ENCODE results near the gene TP53BP1. TPM values are rescaled to one million over a fixed set of nuclear protein-coding genes. Genes with fewer than 3 reads are reported as not detected.

TP53BP1 gene
- total and polyA plus RNA-seq, 2 donors = 17.5 to 29.8 TPM

DNA sequence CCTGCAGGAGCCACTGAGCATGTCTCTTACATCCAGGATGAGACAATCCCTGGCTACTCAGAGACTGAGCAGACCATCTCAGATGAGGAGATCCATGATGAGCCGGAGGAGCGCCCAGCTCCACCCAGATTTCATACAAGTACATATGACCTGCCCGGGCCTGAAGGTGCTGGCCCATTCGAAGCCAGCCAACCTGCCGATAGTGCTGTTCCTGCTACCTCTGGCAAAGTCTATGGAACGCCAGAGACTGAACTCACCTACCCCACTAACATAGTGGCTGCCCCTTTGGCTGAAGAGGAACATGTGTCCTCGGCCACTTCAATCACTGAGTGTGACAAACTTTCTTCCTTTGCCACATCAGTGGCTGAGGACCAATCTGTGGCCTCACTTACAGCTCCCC, 30.7 kb upstream of the TP53BP1 start:
- peaks cover 67 to 74% of the 10 kb centered on the region in 2 donors for H3K36me3 ChIP-seq (ENCODE audit: control insufficient read depth in 2 of 2, insufficient read depth in 2 of 2, low read length in 1 of 2)
- H3K27ac ChIP-seq (ENCODE audit: low read depth in 1 of 2, low read length in 1 of 2) = no peak overlapping the region
- H3K4me3 ChIP-seq (ENCODE audit: low read length in 2 of 2) = no peak overlapping the region
- H3K27me3 ChIP-seq (ENCODE audit: control insufficient read depth in 2 of 2, insufficient read depth in 1 of 2, low read length in 1 of 2) = no peaks in the 10 kb centered on the region
- peaks cover 0 to 3% of the 10 kb centered on the region in 2 donors for H3K9me3 ChIP-seq (ENCODE audit: control insufficient read depth in 2 of 2, insufficient read depth in 1 of 2, low read length in 1 of 2)
- H3K4me1 ChIP-seq (ENCODE audit: control insufficient read depth in 2 of 2, insufficient read depth in 2 of 2, low read length in 2 of 2) = peaks cover 13 to 37% of the 10 kb centered on the region in 2 donors
- no peak for DNase-seq (ENCODE audit: low read depth in 6 of 9, low spot score in 9 of 9)
- 90% methylated on average over 7 of the region's 7 CpGs for whole genome bisulfite sequencing

DNA sequence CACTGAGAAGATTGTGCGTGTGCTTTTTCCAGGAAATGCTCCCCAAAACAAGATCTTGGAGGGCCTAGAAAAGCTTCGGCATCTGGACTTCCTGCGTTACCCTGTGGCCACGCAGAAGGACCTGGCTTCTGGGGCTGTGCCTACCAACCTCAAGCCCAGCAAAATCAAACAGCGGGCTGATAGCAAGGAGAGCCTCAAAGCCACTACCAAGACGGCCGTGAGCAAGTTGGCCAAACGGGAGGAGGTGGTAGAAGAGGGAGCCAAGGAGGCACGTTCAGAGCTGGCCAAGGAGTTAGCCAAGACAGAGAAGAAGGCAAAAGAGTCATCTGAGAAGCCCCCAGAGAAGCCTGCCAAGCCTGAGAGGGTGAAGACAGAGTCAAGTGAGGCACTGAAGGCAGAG, 29.3 kb upstream of the TP53BP1 start:
- Histone ChIP-seq H3K9me3 (ENCODE audit: control insufficient read depth in 2 of 2, insufficient read depth in 1 of 2, low read length in 1 of 2) (peaks cover 0 to 3% of the 10 kb centered on the region in 2 donors), H3K27ac (ENCODE audit: low read depth in 1 of 2, low read length in 1 of 2) (no peak overlapping the region), H3K4me1 (ENCODE audit: control insufficient read depth in 2 of 2, insufficient read depth in 2 of 2, low read length in 2 of 2) (peaks cover 13 to 46% of the 10 kb centered on the region in 2 donors), H3K36me3 (ENCODE audit: control insufficient read depth in 2 of 2, insufficient read depth in 2 of 2, low read length in 1 of 2) (peaks cover 59 to 60% of the 10 kb centered on the region in 2 donors), H3K27me3 (ENCODE audit: control insufficient read depth in 2 of 2, insufficient read depth in 1 of 2, low read length in 1 of 2) (no peaks in the 10 kb centered on the region), H3K4me3 (ENCODE audit: low read length in 2 of 2) (no peak overlapping the region)
- DNase-seq (ENCODE audit: low read depth in 6 of 9, low spot score in 9 of 9) = no peak
- WGBS = 93% methylated on average over 9 of the region's 9 CpGs

DNA sequence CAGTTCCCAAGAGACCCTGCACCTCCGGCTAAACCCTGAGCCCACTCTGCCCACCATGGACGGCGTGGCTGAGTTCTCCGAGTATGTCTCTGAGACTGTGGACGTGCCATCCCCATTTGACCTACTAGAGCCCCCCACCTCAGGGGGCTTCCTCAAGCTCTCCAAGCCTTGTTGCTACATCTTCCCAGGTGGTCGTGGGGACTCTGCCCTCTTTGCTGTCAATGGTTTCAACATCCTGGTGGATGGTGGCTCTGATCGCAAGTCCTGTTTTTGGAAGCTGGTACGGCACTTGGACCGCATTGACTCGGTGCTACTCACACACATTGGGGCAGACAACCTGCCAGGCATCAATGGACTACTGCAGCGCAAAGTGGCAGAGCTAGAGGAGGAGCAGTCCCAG, 28.5 kb upstream of the TP53BP1 start:
- H3K4me3 ChIP-seq (ENCODE audit: low read length in 2 of 2) = no peak overlapping the region
- WGBS = 97% methylated on average over 11 of the region's 11 CpGs
- peaks cover 52 to 53% of the 10 kb centered on the region in 2 donors for H3K36me3 ChIP-seq (ENCODE audit: control insufficient read depth in 2 of 2, insufficient read depth in 2 of 2, low read length in 1 of 2)
- peaks cover 22 to 54% of the 10 kb centered on the region in 2 donors for H3K4me1 ChIP-seq (ENCODE audit: control insufficient read depth in 2 of 2, insufficient read depth in 2 of 2, low read length in 2 of 2)
- H3K9me3 ChIP-seq (ENCODE audit: control insufficient read depth in 2 of 2, insufficient read depth in 1 of 2, low read length in 1 of 2) = peaks cover 0 to 3% of the 10 kb centered on the region in 2 donors
- no peak for DNase-seq (ENCODE audit: low read depth in 6 of 9, low spot score in 9 of 9)
- no peak overlapping the region for H3K27ac ChIP-seq (ENCODE audit: low read depth in 1 of 2, low read length in 1 of 2)
- H3K27me3 ChIP-seq (ENCODE audit: control insufficient read depth in 2 of 2, insufficient read depth in 1 of 2, low read length in 1 of 2) = no peaks in the 10 kb centered on the region

DNA sequence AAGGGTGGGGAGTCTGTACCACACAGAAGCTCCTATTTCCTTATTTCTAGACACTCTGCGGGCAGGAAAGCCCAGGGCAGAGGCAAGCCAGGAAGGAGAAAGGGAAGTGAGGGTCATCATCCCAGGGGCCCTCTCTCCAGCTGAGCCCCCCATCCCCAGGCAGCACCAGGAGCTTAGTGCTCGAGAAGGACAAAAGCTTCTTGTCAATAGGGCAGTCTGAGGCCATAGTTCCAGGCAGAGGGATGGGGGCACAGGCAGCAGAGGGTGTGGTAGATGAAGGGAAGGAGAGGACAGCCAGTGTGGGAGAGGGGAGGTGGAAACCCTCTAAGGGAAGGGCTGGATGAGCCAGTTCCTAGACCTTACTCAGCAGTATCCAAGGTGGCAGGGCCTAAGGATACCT, 27.2 kb upstream of the TP53BP1 start:
- Histone ChIP-seq H3K4me1 (ENCODE audit: control insufficient read depth in 2 of 2, insufficient read depth in 2 of 2, low read length in 2 of 2) (peaks cover 34 to 63% of the 10 kb centered on the region in 2 donors), H3K36me3 (ENCODE audit: control insufficient read depth in 2 of 2, insufficient read depth in 2 of 2, low read length in 1 of 2) (peaks cover 41% of the 10 kb centered on the region in 2 donors), H3K27me3 (ENCODE audit: control insufficient read depth in 2 of 2, insufficient read depth in 1 of 2, low read length in 1 of 2) (no peaks in the 10 kb centered on the region), H3K9me3 (ENCODE audit: control insufficient read depth in 2 of 2, insufficient read depth in 1 of 2, low read length in 1 of 2) (peaks cover 0 to 3% of the 10 kb centered on the region in 2 donors), H3K27ac (ENCODE audit: low read depth in 1 of 2, low read length in 1 of 2) (no peak overlapping the region), H3K4me3 (ENCODE audit: low read length in 2 of 2) (no peak overlapping the region)
- WGBS = 86% methylated on average over 2 of the region's 2 CpGs
- no peak for DNase-seq (ENCODE audit: low read depth in 6 of 9, low spot score in 9 of 9)

DNA sequence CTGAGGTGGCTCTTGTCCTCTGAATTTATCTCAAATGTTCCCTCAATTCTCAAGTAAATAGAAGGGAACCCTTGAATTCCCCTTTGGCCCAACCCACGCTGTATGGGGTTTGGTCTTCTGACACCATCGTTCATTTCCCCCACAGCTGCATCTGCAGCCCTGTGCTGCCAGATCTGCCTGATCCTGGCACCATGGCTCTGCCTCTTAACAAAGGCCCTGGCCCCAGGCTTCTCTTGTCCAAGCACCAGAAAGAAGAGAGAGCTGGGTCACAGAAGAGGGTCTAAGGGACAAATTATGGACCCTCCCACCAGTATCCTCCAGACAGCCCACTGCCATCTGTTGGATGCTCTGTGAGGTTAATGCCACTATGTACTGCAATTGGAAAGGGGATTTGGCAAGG, 26.2 kb upstream of the TP53BP1 start:
- H3K4me1 ChIP-seq (ENCODE audit: control insufficient read depth in 2 of 2, insufficient read depth in 2 of 2, low read length in 2 of 2) = peaks cover 36 to 63% of the 10 kb centered on the region in 2 donors
- peaks cover 0 to 3% of the 10 kb centered on the region in 2 donors for H3K9me3 ChIP-seq (ENCODE audit: control insufficient read depth in 2 of 2, insufficient read depth in 1 of 2, low read length in 1 of 2)
- H3K27ac ChIP-seq (ENCODE audit: low read depth in 1 of 2, low read length in 1 of 2) = peak overlapping the region; percentile 9 to 89
- H3K36me3 ChIP-seq (ENCODE audit: control insufficient read depth in 2 of 2, insufficient read depth in 2 of 2, low read length in 1 of 2) = peaks cover 36 to 38% of the 10 kb centered on the region in 2 donors
- no peaks in the 10 kb centered on the region for H3K27me3 ChIP-seq (ENCODE audit: control insufficient read depth in 2 of 2, insufficient read depth in 1 of 2, low read length in 1 of 2)
- peak overlapping the region; percentile 52 to 58 for H3K4me3 ChIP-seq (ENCODE audit: low read length in 2 of 2)
- WGBS = 10% methylated on average over 2 of the region's 2 CpGs
- DNase-seq (ENCODE audit: low read depth in 6 of 9, low spot score in 9 of 9) = peak in 3 of 9 donors; percentile 18 to 62 (median 33)

DNA sequence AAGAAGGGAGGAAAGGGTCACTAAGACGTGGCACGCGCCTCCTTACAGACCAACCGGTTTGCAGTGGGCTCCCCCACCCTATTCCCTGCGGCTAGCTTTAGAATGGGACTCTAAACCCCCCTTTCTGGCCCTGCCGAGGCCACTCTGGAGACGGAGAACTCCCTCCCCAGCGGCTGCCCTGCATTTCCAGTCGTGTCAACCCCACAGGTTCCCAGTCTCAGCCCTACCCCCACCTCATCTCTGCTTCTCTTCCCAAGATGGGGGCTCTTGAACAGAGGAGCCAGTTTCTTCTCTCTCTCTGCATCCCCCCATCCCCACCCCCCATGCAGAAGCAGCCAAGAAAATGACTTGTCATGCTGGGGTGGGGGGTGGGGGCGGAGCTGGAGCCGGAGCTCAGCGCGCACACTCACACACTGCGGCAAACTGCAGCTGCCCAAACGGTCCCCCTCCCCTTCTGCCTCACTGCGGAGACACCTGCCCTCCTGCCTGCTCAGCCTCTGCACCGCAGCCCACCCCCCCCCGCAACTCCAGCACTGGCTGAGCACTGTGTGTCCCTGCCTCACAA, 25.3 kb upstream of the TP53BP1 start:
- H3K36me3 ChIP-seq (ENCODE audit: control insufficient read depth in 2 of 2, insufficient read depth in 2 of 2, low read length in 1 of 2) = peaks cover 29 to 31% of the 10 kb centered on the region in 2 donors
- peaks cover 45 to 64% of the 10 kb centered on the region in 2 donors for H3K4me1 ChIP-seq (ENCODE audit: control insufficient read depth in 2 of 2, insufficient read depth in 2 of 2, low read length in 2 of 2)
- WGBS = under 1% methylated on average over 18 of the region's 18 CpGs
- peaks cover 0 to 3% of the 10 kb centered on the region in 2 donors for H3K9me3 ChIP-seq (ENCODE audit: control insufficient read depth in 2 of 2, insufficient read depth in 1 of 2, low read length in 1 of 2)
- H3K27me3 ChIP-seq (ENCODE audit: control insufficient read depth in 2 of 2, insufficient read depth in 1 of 2, low read length in 1 of 2) = no peaks in the 10 kb centered on the region
- H3K27ac ChIP-seq (ENCODE audit: low read depth in 1 of 2, low read length in 1 of 2) = peak overlapping the region; percentile 68 to 89
- peak in 8 of 9 donors; percentile 60 to 91 (median 80) for DNase-seq (ENCODE audit: low read depth in 6 of 9, low spot score in 9 of 9)
- peak overlapping the region; percentile 58 to 70 for H3K4me3 ChIP-seq (ENCODE audit: low read length in 2 of 2)

DNA sequence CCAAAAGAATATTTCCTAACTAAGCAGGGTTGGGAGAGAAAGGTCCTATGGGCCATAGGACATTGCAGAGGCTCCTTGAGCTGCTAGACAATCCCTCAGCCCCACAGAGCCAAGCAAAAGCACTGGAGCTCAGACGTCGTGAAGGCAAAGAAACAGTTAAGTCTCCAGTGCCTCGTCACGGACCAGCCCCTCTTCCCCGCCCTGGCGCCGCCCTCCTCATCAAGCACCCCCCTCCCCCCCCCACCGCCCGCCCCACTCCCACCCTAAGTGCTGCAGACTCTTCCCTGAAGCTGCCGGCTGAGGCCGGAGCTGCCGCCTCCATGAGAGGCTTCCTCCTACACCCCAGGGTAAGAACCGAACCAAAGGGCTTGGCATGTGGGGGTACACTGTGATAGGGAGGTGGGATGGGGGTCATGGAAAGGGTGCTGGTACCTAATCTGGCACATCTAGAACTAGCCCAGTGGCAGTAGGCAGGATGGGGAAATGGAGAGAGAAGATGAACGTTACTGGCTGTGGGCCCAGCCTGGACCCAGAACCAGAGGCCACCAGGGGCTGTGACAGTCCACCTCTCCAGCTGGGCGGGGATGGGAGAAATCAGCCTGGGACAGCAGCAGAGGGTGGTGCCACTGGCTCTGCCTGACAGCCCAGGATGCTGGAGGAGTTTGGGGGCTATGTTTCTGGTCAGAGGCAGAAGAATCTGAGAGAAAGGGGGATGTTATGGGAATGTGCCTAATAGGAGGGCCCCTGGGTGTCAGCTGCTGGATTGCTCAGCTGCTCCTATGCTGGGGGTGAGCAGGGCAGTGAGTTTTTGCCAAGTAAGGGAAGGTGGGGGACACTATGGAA, 24.6 kb upstream of the TP53BP1 start, which contains the start of gene MAP1A:
TSS of gene MAP1A (plus strand) at position 255 of the 843 bp plus-strand sequence. CDS start 3,866 bp downstream, outside the sequence.
- H3K27me3 ChIP-seq (ENCODE audit: control insufficient read depth in 2 of 2, insufficient read depth in 1 of 2, low read length in 1 of 2) = no peaks in the 10 kb centered on the region
- peaks cover 0 to 3% of the 10 kb centered on the region in 2 donors for H3K9me3 ChIP-seq (ENCODE audit: control insufficient read depth in 2 of 2, insufficient read depth in 1 of 2, low read length in 1 of 2)
- peak in 6 of 9 donors; percentile 47 to 84 (median 70) for DNase-seq (ENCODE audit: low read depth in 6 of 9, low spot score in 9 of 9)
- under 1% methylated on average over 15 of the region's 15 CpGs for WGBS
- peak within 1 kb of the TSS; percentile 58 to 70 for H3K4me3 ChIP-seq (ENCODE audit: low read length in 2 of 2)
- H3K27ac ChIP-seq (ENCODE audit: low read depth in 1 of 2, low read length in 1 of 2) = peak within 1 kb of the TSS; percentile 68 to 85
- peaks cover 22 to 24% of the 10 kb centered on the region in 2 donors for H3K36me3 ChIP-seq (ENCODE audit: control insufficient read depth in 2 of 2, insufficient read depth in 2 of 2, low read length in 1 of 2)
- H3K4me1 ChIP-seq (ENCODE audit: control insufficient read depth in 2 of 2, insufficient read depth in 2 of 2, low read length in 2 of 2) = peaks cover 45 to 69% of the 10 kb centered on the region in 2 donors

DNA sequence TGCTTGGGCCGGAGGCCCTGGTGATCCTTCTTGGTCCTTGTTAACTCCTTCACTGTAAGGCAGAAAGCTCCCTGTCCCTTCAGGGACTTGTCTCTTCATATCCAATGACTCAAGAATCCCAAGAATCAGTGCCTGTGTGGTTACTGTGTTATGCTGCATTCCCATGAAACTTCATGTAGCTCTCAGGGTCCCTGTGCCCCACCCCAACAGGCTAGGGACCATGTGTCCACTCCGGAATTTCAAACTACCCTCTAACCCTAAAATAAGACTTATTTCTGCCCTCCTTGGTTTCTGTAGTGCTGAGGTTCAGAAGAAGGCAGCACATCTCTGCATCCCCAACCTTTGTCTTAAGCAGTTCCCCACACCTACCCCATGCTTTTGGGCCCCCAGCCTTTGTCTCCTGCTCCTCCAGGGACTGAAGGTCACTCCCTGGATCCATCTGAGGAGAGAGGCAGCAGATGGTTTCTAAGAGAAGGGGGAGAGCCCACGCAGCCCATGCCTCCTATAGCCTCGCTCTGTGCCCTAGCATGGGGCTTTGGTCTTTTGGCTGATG, 23.9 kb upstream of the TP53BP1 start:
- WGBS = 41% methylated on average over 4 of the region's 4 CpGs
- peaks cover 15 to 17% of the 10 kb centered on the region in 2 donors for H3K36me3 ChIP-seq (ENCODE audit: control insufficient read depth in 2 of 2, insufficient read depth in 2 of 2, low read length in 1 of 2)
- peak overlapping the region; percentile 39 to 58 for H3K4me3 ChIP-seq (ENCODE audit: low read length in 2 of 2)
- no peak for DNase-seq (ENCODE audit: low read depth in 6 of 9, low spot score in 9 of 9)
- H3K27ac ChIP-seq (ENCODE audit: low read depth in 1 of 2, low read length in 1 of 2) = peak overlapping the region; percentile 37 to 81
- H3K9me3 ChIP-seq (ENCODE audit: control insufficient read depth in 2 of 2, insufficient read depth in 1 of 2, low read length in 1 of 2) = peaks cover 0 to under 1% of the 10 kb centered on the region in 2 donors
- no peaks in the 10 kb centered on the region for H3K27me3 ChIP-seq (ENCODE audit: control insufficient read depth in 2 of 2, insufficient read depth in 1 of 2, low read length in 1 of 2)
- H3K4me1 ChIP-seq (ENCODE audit: control insufficient read depth in 2 of 2, insufficient read depth in 2 of 2, low read length in 2 of 2) = peaks cover 49 to 76% of the 10 kb centered on the region in 2 donors
